HG02870 (cell line): ENCODE measurements around the gene VWA2.
"Not testable (repeated sequence)": the region's sequence is repeated elsewhere in the genome, so short reads cannot be mapped to it uniquely, and the experiment has no call there.

Experiments used
- ATAC-seq: cut with Tn5 transposase; IDR thresholded peaks from one replicate; pipeline ENCODE4 v1.9.1; 2021; ENCODE audit warnings: mild to moderate bottlenecking, moderate library complexity; ENCODE audit not compliant: unreplicated experiment

VWA2 gene

DNA sequence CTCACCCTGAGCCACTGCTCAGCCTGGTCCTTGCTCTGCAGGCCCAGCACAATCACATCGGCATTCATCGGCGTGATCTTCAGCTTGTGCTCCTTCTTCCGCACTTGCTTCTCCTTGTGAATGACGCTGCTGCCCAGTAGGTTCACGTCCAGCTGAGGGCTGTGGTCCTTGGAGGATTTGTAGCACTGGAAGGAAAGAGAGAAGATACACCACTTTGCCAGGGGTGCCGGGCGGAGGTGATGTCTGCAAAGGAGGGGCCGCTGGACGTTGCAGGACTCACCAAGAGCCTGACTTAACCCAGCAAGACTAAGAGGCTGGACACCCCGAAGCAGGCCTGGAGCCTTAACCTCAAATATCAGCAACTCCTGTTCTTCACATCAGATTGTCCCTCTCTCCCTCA, 74.8 kb downstream of the VWA2 start:
- ATAC-seq: no peak

GRCh38 chr10:114315566-114316420, 76.7 kb downstream of the VWA2 start:
- no peak for ATAC-seq

GRCh38 chr10:114316744-114317143, 77.7 kb downstream of the VWA2 start:
- no peak for ATAC-seq

DNA sequence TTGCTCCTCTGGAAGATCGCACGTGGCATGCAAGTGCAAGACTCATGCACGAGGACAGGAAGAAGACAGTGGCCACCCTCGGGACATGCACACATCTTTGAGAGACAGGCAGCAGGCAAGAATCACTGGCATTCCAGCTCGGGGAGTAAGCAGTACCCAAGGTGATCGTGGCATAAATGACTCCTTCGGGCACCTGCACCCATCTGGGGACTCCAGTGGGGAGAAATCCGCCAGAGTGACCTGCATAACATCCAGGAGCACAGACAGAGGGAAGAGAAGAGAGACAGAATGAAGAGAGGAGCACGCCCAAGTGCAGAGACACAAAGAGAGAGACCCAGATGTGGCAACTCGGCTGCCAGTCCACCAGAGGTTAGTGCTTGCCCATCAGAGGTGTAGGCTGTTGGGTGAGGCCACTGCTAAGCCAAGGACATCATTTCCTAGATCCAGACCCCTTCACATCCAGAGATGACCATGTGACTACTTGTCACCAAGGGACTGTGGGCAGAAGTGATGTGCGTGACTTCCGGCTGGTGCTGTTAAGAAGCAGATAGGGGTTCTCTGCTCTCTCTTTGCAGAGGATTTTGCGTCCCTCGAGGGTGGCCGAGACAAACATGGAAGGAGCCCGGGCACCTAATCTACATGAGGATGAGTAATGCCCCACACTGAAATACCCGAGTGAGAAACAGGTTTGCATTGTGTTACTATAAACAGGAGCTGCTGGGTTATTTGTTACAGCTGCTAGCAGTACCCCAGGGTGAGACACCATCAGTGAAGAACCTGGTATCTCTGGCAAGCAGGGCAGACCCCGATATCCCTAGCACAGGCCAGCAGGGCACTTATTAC, 80.6 kb downstream of the VWA2 start:
- no peak for ATAC-seq

- no peak for ATAC-seq
Observed at GRCh38 chr10:114320249-114321116, 81.4 kb downstream of the VWA2 start.

DNA sequence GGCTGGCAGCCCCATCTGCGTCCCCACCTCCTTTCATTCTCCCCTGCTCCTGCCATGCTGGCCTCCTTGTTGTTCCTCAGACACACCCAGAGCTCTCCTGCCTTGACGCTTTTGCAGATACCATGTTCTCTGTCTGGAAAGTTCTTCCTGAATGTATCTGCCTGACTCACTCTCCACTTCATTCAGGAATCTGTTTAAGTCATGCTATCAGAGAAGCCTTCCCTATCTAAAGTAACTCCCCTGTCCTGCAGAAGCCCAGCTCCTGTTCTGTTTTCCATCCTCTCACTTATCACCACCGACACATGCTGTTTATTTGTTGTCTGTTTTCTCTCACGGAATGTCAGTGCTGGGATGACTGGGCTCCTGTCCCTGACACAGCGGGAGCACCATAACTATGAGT, 83.3 kb downstream of the VWA2 start:
- ATAC-seq: no peak

GRCh38 chr10:114323023-114323422, 84.0 kb downstream of the VWA2 start:
- no peak for ATAC-seq

DNA sequence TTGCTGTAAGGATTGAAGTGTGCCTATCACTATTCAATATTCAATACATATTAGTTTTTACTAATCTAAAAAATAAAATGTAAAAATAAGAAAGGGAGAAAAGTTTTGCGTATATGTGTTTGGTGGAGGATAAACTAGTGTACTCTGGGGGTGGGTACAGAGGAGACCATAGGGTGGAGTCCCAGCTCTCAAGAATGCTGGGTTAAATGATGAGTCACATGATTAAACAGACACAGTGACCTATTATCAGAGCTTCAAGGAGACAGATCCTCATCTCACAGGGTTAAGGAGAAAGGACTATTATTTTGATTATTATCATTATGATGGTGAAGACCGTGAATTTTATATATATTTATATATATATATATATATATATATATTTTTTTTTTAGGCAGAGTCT, 87.7 kb downstream of the VWA2 start:
- ATAC-seq: no peak

- ATAC-seq: no peak
Observed at GRCh38 chr10:114327537-114328440, 88.7 kb downstream of the VWA2 start.

DNA sequence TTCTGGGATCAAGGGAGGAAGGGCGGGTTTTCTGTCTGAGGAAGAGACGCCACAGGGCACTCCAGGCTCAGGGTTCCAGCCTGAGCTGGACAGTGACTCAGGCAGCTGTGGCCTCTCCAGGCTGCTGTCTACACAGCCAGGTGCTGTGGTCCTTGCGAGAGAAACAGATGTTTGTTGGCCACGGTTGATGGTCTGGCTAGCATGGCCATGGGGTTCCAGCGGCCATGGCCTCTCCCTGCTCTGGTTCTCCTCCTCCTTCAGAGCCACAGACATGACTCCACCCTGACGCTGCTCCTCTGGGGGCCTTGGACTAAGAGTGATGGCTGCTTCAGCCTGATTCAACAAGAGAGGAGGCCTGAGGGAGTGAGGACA, 89.4 kb downstream of the VWA2 start:
- ATAC-seq: no peak

DNA sequence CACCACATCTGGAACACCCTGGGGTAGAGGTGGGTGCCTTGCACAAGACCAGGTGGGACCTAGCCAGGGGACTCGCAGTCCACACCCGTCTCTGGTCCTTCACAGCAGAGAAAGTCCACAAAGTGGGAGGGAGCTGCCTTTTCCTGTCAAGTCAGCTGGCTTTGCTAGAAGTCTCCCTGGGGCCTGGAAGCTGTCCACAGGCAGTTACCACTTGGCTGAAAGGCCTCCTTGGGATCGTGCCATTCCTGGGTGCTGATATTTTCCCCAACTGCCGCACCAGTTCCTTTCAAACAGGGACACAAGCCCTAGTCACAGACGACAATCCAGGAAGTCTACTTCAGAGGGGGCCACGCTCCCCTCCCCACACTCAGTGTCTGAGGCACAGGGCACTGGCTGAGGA, 89.8 kb downstream of the VWA2 start:
- no peak for ATAC-seq

DNA sequence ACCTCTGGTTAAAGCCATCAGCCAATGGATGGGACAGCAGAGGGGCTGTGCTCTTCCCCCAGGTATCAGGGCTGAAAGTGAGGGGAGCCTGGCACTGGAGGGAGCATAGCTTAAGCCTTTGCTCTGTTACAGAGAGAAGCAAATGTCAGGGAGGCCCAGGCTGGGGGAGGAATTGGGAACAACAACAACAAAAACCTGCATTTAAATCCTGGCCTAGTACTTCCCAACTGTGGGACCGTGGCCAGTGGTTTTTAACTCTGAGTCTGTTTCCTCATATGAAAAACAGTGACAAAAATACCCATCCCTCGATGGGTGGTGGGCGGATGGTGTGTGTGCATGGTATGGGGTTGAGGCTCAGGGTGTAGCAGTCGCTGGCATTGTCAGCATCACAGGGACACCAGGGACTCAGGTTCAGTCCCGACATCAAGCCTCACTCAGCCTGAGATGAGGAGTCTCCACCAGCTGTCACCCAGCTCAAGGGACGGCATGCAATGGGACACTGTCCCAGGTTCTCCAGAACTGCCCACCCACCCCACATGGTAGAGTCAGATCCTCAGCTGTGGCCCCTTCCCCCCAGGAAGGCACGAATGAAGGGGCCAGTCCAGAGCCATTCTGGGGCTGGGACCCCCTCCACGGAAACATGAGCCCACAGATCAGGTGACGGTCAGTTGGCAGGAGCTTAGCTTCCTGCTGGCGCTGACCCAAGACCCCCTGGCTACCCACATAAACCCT, 90.7 kb downstream of the VWA2 start:
- no peak for ATAC-seq

DNA sequence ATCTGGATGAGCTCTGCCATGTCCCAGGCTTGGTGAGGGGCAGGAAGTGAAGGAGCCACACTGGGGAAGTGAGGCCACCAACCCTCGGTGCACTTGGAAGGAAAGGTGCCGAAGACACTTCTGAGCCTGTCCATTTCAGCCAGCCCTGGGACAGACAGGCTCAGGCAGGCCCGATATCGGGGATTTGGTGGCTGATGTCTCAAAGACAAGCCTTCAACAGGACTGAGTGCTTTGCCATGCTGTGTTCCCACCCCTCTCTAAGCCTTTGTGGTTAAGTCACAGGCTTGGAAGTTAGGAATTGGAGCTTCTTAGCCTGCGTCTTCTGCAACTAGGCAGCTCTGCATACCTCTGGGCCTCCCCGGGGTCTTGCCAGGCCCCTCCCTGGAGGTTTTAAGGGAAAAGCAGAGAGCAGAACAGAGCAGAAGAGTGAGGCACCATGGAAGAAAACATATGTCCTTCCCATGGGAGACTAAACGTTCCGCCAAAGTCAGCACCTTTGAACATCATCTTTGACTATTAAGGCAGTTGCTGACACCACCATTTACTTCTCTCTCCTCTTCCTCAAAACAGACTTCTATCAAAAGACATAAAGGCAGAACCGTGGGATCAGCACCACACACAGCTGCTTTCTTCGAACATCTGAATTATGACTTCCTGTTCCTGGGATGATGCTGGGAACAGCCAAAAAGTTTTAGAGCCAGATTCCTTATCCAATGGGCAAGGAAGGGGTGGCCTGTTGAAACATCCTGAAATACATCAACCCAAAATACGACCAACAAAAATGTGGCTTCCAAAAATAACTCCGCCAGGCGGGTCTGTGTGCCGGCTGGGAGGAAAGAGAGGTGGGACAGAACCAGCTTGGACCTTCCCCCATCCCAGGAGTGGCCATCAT, 93.5 kb downstream of the VWA2 start:
- ATAC-seq: no peak

GRCh38 chr10:114333441-114333840, 94.4 kb downstream of the VWA2 start:
- ATAC-seq: not testable (repeated sequence)

DNA sequence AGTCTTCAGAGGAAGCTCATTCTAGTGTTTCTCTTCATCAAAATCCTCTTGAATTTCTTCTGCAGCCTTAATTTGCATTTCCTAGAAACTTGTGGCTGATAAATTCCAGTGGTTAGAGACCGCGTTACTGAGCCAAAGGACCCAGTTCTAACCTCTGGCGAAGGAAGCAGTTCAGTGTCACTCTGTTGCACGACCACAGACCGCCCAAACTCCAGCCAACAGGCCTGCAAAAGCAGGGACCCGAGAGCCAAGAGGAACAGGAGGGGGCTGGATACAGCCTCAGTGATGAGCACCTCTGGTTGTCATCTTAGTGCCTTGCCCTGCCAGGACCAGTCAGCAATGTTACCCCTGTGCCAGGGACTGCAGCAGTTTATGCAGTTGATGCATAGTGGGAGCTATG, 95.2 kb downstream of the VWA2 start:
- ATAC-seq: no peak

DNA sequence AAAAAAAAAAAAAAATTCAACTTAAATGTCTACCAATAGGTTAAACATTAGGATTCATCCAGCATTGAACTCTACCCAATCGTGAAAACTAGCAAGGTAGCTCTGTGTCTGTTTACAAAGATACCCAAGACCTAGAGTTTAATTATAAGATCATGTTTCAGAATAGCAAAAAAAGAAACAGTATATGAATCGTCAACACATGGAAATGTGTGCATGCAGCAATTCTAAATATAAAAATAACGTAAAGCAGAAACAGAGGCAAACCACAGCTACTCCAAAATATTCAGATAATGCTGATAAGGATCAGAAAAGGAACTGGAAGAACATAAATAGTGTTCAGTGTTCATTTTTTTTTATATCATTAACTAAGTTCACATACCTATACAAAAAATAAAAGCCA, 96.6 kb downstream of the VWA2 start:
- no peak for ATAC-seq

DNA sequence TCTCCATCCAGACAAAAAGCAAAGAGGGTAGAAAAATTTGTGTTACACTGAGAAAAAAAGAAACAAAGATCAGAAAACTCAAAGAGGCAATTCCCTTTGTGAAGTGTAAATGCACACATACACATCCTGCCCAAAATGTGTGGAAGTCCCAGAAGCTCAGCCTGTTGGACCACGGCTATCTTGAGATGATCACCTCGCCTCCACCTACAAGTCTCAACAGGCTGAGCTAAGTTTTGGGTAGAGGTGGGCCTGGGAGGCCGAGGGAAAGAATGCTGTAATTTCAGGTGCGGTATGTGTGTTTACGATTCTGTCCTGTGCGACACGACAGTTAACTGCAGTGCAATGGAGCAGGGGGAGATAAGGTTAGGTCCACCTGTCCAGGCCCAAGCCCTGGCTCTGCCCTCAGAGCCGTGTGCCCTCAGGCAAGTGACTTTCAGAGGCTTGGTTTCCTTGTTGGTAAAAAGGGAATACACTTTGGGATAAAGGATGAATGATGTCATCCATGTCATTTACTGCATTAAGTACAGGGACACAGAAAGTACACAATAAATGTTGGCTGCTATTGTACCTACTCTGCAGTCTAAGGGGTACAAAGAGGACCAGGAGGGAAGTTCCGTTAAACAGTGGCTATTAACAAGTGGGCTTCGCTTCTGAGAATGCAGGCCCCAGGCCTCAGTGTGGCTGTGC, 97.9 kb downstream of the VWA2 start:
- no peak for ATAC-seq
